ENCODE measurements around the gene PTF1A.

PTF1A gene

DNA sequence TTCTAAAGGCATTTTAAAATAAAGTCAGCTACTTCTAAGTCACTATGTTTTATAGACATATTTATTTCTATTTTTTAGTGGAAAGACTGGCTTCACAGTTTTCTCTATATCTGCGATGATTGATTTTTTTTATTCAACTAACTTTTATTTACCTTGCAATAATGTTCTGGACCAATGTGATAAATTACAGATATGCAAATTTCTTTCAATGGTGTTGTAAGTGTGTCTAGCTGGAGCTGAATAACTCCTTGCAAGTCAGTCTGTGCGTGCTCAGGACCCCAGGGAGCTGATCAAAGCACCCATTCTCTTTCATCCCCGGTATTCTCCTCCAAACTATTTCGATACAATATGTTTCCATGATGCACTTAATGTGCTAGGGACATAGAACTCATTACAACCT is 9.7 kb downstream of the PTF1A start:
- Histone ChIP-seq H3K9me3 (ENCODE audit: insufficient read depth, low read depth, low read length) (no peaks in the 10 kb centered on the region), H3K36me3 (ENCODE audit: insufficient read depth, low read length) (no peaks in the 10 kb centered on the region), H3K4me2 (ENCODE audit: low read depth, low read length, poor library complexity, severe bottlenecking) (no peak overlapping the region), H2AFZ (ENCODE audit: low read length) (no peak overlapping the region), H4K20me1 (ENCODE audit: insufficient read depth, low read length, poor library complexity, severe bottlenecking) (no peaks in the 10 kb centered on the region), H3K79me2 (ENCODE audit: insufficient read depth, low read length) (no peaks in the 10 kb centered on the region), H3F3A (ENCODE audit: low read depth) (no peaks in the 10 kb centered on the region), H3K27me3 (ENCODE audit: insufficient read depth, low read length, poor library complexity, severe bottlenecking) (peaks cover 5% of the 10 kb centered on the region), H3K4me1 (ENCODE audit: insufficient read depth, low read length, poor library complexity, severe bottlenecking) (peaks cover 5% of the 10 kb centered on the region), H3K4me3 (ENCODE audit: low read length, poor library complexity, severe bottlenecking) (no peak overlapping the region), H3K9ac (ENCODE audit: low read depth, low read length, poor library complexity, severe bottlenecking) (no peak overlapping the region), H3K9me2 (replicated peaks; ENCODE audit: low read depth, low read length) (no peaks in the 10 kb centered on the region)
- TF ChIP-seq, protein P1, sequence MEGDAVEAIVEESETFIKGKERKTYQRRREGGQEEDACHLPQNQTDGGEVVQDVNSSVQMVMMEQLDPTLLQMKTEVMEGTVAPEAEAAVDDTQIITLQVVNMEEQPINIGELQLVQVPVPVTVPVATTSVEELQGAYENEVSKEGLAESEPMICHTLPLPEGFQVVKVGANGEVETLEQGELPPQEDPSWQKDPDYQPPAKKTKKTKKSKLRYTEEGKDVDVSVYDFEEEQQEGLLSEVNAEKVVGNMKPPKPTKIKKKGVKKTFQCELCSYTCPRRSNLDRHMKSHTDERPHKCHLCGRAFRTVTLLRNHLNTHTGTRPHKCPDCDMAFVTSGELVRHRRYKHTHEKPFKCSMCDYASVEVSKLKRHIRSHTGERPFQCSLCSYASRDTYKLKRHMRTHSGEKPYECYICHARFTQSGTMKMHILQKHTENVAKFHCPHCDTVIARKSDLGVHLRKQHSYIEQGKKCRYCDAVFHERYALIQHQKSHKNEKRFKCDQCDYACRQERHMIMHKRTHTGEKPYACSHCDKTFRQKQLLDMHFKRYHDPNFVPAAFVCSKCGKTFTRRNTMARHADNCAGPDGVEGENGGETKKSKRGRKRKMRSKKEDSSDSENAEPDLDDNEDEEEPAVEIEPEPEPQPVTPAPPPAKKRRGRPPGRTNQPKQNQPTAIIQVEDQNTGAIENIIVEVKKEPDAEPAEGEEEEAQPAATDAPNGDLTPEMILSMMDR (conservative IDR thresholded peaks at IDR 0.05; ENCODE audit: low read length), result no peak
- no peak for TF ChIP-seq EZH2phosphoT487 (IDR thresholded peaks at IDR 0.05; ENCODE audit: borderline replicate concordance)

DNA sequence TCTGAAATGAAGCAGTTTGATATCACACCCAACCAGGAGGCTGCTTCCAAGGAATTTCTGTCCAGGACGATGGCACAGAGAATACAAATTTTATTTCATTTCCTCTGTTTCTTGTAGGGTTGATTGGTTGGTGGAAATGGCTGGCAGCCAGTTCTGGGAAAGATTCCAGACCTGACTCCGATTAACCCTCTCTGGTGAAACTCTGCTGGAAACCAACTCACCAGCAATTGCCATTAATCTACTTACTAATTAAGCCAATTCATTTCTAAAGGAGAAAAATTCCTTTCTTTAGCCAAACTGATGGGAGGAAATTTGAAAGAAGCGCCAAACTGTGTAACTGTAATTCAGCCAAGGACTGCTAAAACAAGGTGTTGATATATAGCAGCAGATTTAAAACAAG is 10.7 kb downstream of the PTF1A start:
- no peak overlapping the region for H3K4me2 ChIP-seq (ENCODE audit: low read depth, low read length, poor library complexity, severe bottlenecking)
- H2AFZ ChIP-seq (ENCODE audit: low read length), result no peak overlapping the region
- H3K4me1 ChIP-seq (ENCODE audit: insufficient read depth, low read length, poor library complexity, severe bottlenecking), result peaks cover 5% of the 10 kb centered on the region
- H3F3A ChIP-seq (ENCODE audit: low read depth), result no peaks in the 10 kb centered on the region
- no peak overlapping the region for H3K9ac ChIP-seq (ENCODE audit: low read depth, low read length, poor library complexity, severe bottlenecking)
- H3K9me3 ChIP-seq (ENCODE audit: insufficient read depth, low read depth, low read length), result no peaks in the 10 kb centered on the region
- no peak overlapping the region for H3K4me3 ChIP-seq (ENCODE audit: low read length, poor library complexity, severe bottlenecking)
- H3K27me3 ChIP-seq (ENCODE audit: insufficient read depth, low read length, poor library complexity, severe bottlenecking), result peaks cover 5% of the 10 kb centered on the region
- no peak for TF ChIP-seq EZH2phosphoT487 (IDR thresholded peaks at IDR 0.05; ENCODE audit: borderline replicate concordance)
- TF ChIP-seq, protein P1 (conservative IDR thresholded peaks at IDR 0.05; ENCODE audit: low read length), result no peak
- no peaks in the 10 kb centered on the region for H3K36me3 ChIP-seq (ENCODE audit: insufficient read depth, low read length)
- H3K79me2 ChIP-seq (ENCODE audit: insufficient read depth, low read length), result no peaks in the 10 kb centered on the region
- no peaks in the 10 kb centered on the region for H4K20me1 ChIP-seq (ENCODE audit: insufficient read depth, low read length, poor library complexity, severe bottlenecking)
- no peaks in the 10 kb centered on the region for H3K9me2 ChIP-seq (replicated peaks; ENCODE audit: low read depth, low read length)

DNA sequence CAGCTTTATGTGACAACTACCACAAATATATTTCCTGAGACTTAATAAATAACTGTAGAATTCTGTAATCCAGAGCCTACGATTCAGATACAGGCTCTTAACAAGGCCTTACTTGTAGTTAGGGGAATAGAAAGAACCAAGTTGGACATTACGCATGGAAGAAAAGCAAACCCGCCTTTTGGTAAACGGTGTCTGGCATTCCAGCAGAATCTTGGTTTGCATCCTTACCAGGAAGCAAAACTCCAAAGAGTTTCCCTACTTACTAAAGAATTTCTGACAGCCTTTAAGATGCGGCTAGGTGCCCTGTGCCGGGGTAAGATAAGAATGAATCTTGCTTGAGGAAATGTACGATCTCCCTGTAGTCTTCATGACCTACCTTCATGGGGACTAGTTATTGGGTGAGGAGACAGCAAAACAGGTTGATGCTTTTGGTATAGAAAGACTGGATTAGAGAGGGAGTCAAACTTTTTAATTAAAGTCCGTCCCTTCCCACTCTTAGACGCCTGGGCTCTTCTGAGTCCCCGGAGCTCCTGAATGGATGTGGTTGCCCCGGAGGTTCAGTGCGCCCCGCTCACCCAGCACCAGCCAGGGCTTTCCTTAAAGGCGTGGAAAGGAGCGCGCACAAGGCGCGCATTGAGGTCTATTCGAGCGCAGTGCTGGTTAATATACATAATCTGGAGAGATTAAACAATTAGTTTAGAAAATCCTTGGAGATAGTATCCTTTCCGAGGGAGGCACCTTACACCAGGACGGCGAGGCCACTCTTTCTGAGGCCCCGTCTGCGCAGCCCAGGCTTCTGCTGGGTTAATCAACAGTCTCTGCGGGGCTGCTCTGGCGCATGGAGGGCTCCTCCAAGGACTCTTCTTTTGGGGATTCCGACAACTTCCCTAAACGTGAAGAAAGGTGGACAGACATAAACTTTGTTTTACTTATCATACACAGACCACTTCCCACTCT is 11.5 kb downstream of the PTF1A start:
- H3K27me3 ChIP-seq (ENCODE audit: insufficient read depth, low read length, poor library complexity, severe bottlenecking), result peaks cover 5% of the 10 kb centered on the region
- H3K9ac ChIP-seq (ENCODE audit: low read depth, low read length, poor library complexity, severe bottlenecking), result no peak overlapping the region
- no peak overlapping the region for H2AFZ ChIP-seq (ENCODE audit: low read length)
- H3K36me3 ChIP-seq (ENCODE audit: insufficient read depth, low read length), result no peaks in the 10 kb centered on the region
- no peaks in the 10 kb centered on the region for H3K9me2 ChIP-seq (replicated peaks; ENCODE audit: low read depth, low read length)
- TF ChIP-seq, protein P1 (conservative IDR thresholded peaks at IDR 0.05; ENCODE audit: low read length), result no peak
- TF ChIP-seq EZH2phosphoT487 (IDR thresholded peaks at IDR 0.05; ENCODE audit: borderline replicate concordance), result no peak
- no peak overlapping the region for H3K4me3 ChIP-seq (ENCODE audit: low read length, poor library complexity, severe bottlenecking)
- no peak overlapping the region for H3K4me2 ChIP-seq (ENCODE audit: low read depth, low read length, poor library complexity, severe bottlenecking)
- H3K79me2 ChIP-seq (ENCODE audit: insufficient read depth, low read length), result no peaks in the 10 kb centered on the region
- no peaks in the 10 kb centered on the region for H4K20me1 ChIP-seq (ENCODE audit: insufficient read depth, low read length, poor library complexity, severe bottlenecking)
- no peaks in the 10 kb centered on the region for H3K9me3 ChIP-seq (ENCODE audit: insufficient read depth, low read depth, low read length)
- H3F3A ChIP-seq (ENCODE audit: low read depth), result no peaks in the 10 kb centered on the region
- H3K4me1 ChIP-seq (ENCODE audit: insufficient read depth, low read length, poor library complexity, severe bottlenecking), result peaks cover 5% of the 10 kb centered on the region
